Right atrium auricular region (tissue), 2 donors: ENCODE data around the gene RNF217. TPM values are rescaled to one million over a fixed set of nuclear protein-coding genes. Genes with fewer than 3 reads are reported as not detected.

Experiments used
- DNase-seq: peaks from one replicate; pipeline ENCODE4 v3.0.0-alpha.2; 2019; ENCODE audit warnings: low spot score
- H3K27ac ChIP-seq, 2 donors: fragments of 200-600 bp; sonication (generic); 1 replicate in 1 of 2; 2 replicates in 1 of 2; pipeline ENCODE4 v1.5.1; 2016 to 2019
- H3K27me3 ChIP-seq, 2 donors: fragments of 200-600 bp; sonication (generic); one replicate each; pipeline versions ENCODE4 v1.5.1 to v1.6.0; 2017 to 2019
- H3K36me3 ChIP-seq: fragments of 200-600 bp; sonication (generic); one replicate; pipeline ENCODE4 v1.5.1; 2016
- H3K4me1 ChIP-seq, 2 donors: fragments of 200-600 bp; sonication (generic); one replicate each; pipeline versions ENCODE4 v1.5.1 to v1.6.0; 2017 to 2019
- H3K4me3 ChIP-seq, 2 donors: fragments of 200-600 bp; sonication (generic); 1 replicate in 1 of 2; 2 replicates in 1 of 2; pipeline ENCODE4 v1.5.1; 2017 to 2019; ENCODE audit warnings: mild to moderate bottlenecking in 1 of 2, moderate library complexity in 1 of 2
- H3K9me3 ChIP-seq, 2 donors: fragments of 200-600 bp; sonication (generic); one replicate each; pipeline ENCODE4 v1.5.1; 2019
- CTCF ChIP-seq, 2 donors: fragments of 200-600 bp; sonication (generic); IDR thresholded peaks; one replicate each; pipeline ENCODE4 v1.5.1; 2019; ENCODE audit warnings: antibody characterized with exemption in 2 of 2
- total RNA-seq, 2 donors: library from RNA; depleted of rRNA; stranded (reverse); fragments of >200 nt; gene quantifications; one replicate each; pipeline ENCODE4 v1.1.0, GENCODE V29; 2016

RNF217 gene
- total RNA-seq, 2 donors from 2014 or later, result 12.7 to 14.1 TPM

- DNase-seq, result no peak
- no peaks in the 10 kb centered on the region for H3K36me3 ChIP-seq
- H3K27me3 ChIP-seq, result no peaks in the 10 kb centered on the region
- TF ChIP-seq CTCF (IDR thresholded peaks at IDR 0.05), result no peak
- H3K27ac ChIP-seq, result no peak overlapping the region
- H3K9me3 ChIP-seq, result no peaks in the 10 kb centered on the region
- no peak overlapping the region for H3K4me3 ChIP-seq
- no peaks in the 10 kb centered on the region for H3K4me1 ChIP-seq
Measured at GRCh38 chr6:125140808-125141207, 178.6 kb downstream of the RNF217 start.

Other genes starting within 250 kb of the RNF217 start
- 10 to 100 TPM; 29.4 to 96.7 TPM for gene TPD52L1, start 191.3 kb downstream of the RNF217 start, total RNA-seq